ENCODE results near the gene CHCHD3.

DNA sequence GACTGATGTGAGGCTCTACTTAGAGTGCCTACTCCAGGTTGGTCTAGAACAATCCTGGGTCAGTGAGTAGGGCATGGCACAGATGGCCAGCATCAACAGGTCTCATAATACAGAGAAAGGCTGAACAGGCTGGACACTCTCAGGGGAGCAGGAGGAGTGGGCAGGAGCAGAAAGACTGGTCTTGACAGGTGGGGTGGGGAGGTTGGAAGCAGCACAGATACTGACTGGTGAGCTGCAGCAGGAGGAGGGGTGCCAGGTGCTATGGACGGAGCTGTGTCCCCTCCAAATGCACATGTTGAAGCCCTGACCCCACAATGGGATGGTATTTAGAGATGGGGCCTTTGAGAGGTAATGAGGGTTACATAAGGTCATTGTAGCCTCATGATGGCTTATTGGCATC is 315.2 kb downstream of the CHCHD3 start:
- TF ChIP-seq, protein P1, sequence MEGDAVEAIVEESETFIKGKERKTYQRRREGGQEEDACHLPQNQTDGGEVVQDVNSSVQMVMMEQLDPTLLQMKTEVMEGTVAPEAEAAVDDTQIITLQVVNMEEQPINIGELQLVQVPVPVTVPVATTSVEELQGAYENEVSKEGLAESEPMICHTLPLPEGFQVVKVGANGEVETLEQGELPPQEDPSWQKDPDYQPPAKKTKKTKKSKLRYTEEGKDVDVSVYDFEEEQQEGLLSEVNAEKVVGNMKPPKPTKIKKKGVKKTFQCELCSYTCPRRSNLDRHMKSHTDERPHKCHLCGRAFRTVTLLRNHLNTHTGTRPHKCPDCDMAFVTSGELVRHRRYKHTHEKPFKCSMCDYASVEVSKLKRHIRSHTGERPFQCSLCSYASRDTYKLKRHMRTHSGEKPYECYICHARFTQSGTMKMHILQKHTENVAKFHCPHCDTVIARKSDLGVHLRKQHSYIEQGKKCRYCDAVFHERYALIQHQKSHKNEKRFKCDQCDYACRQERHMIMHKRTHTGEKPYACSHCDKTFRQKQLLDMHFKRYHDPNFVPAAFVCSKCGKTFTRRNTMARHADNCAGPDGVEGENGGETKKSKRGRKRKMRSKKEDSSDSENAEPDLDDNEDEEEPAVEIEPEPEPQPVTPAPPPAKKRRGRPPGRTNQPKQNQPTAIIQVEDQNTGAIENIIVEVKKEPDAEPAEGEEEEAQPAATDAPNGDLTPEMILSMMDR (IDR thresholded peaks at IDR 0.05): no peak
- TF ChIP-seq POLR2A (IDR thresholded peaks at IDR 0.05): no peak

All from tibial nerve (tissue), 3 donors.